ENCODE data around the gene RDH12. TPM values are rescaled to one million over a fixed set of nuclear protein-coding genes. Genes with fewer than 3 reads are reported as not detected.

Gene RDH12
- total RNA-seq, 3 donors from 2014 or later = not detected

GRCh38 chr14:67727361-67727760 lies 25.7 kb downstream of the RDH12 start:
- Histone ChIP-seq H3K27ac (no peak overlapping the region), H3K4me3 (no peak overlapping the region), H3K4me1 (no peaks in the 10 kb centered on the region), H3K27me3 (no peaks in the 10 kb centered on the region), H3K36me3 (no peaks in the 10 kb centered on the region), H3K9me3 (no peaks in the 10 kb centered on the region)
- TF ChIP-seq POLR2AphosphoS5 (IDR thresholded peaks at IDR 0.05) (no peak), POLR2A (IDR thresholded peaks at IDR 0.05) (no peak), CTCF (IDR thresholded peaks at IDR 0.05) (no peak)
- intact Hi-C loops (cut with DNase I; ENCODE audit: low total_unique reads) = loop anchor here (5.0 kb wide), 1 partner anchor 1440 kb away; no protein-coding TSS in a partner anchor
- DNase-seq (ENCODE audit: low spot score in 2 of 2) = no peak

GRCh38 chr14:67728258-67728657 lies 26.6 kb downstream of the RDH12 start:
- Histone ChIP-seq H3K27ac (no peak overlapping the region), H3K9me3 (no peaks in the 10 kb centered on the region), H3K4me1 (no peaks in the 10 kb centered on the region), H3K36me3 (no peaks in the 10 kb centered on the region), H3K4me3 (no peak overlapping the region), H3K27me3 (no peaks in the 10 kb centered on the region)
- DNase-seq (ENCODE audit: low spot score in 2 of 2) = no peak
- intact Hi-C loops (cut with DNase I; ENCODE audit: low total_unique reads) = loop anchor here (5.0 kb wide), 1 partner anchor 1439 kb away; no protein-coding TSS in a partner anchor
- TF ChIP-seq POLR2A (IDR thresholded peaks at IDR 0.05) (no peak), CTCF (IDR thresholded peaks at IDR 0.05) (no peak), POLR2AphosphoS5 (IDR thresholded peaks at IDR 0.05) (no peak)

GRCh38 chr14:67729072-67729885 lies 27.6 kb downstream of the RDH12 start:
- no peaks in the 10 kb centered on the region for H3K36me3 ChIP-seq
- no peaks in the 10 kb centered on the region for H3K4me1 ChIP-seq
- no peak overlapping the region for H3K4me3 ChIP-seq
- H3K9me3 ChIP-seq = no peaks in the 10 kb centered on the region
- H3K27me3 ChIP-seq = no peaks in the 10 kb centered on the region
- no peak for TF ChIP-seq POLR2A (IDR thresholded peaks at IDR 0.05)
- no peak for TF ChIP-seq CTCF (IDR thresholded peaks at IDR 0.05)
- TF ChIP-seq POLR2AphosphoS5 (IDR thresholded peaks at IDR 0.05) = no peak
- no peak overlapping the region for H3K27ac ChIP-seq
- intact Hi-C loops (cut with DNase I; ENCODE audit: low total_unique reads) = loop anchor here (5.0 kb wide), 1 partner anchor 1438 kb away; no protein-coding TSS in a partner anchor
- DNase-seq (ENCODE audit: low spot score in 2 of 2) = no peak

GRCh38 chr14:67733616-67734015 lies 31.9 kb downstream of the RDH12 start:
- no peak for DNase-seq (ENCODE audit: low spot score in 2 of 2)
- H3K4me1 ChIP-seq = no peaks in the 10 kb centered on the region
- no peaks in the 10 kb centered on the region for H3K36me3 ChIP-seq
- no peak overlapping the region for H3K27ac ChIP-seq
- no peak for TF ChIP-seq POLR2AphosphoS5 (IDR thresholded peaks at IDR 0.05)
- no peaks in the 10 kb centered on the region for H3K27me3 ChIP-seq
- H3K9me3 ChIP-seq = no peaks in the 10 kb centered on the region
- no peak overlapping the region for H3K4me3 ChIP-seq
- intact Hi-C loops (cut with DNase I; ENCODE audit: low total_unique reads) = no loop called here

- Histone ChIP-seq H3K9me3 (no peaks in the 10 kb centered on the region), H3K36me3 (no peaks in the 10 kb centered on the region)
- TF ChIP-seq POLR2AphosphoS5 (IDR thresholded peaks at IDR 0.05) (no peak), POLR2A (IDR thresholded peaks at IDR 0.05) (no peak), CTCF (IDR thresholded peaks at IDR 0.05) (no peak)
These were observed 33.0 kb downstream of the RDH12 start for GRCh38 chr14:67734675-67735074.

More at GRCh38 chr14:67734675-67735074, 33.0 kb downstream of the RDH12 start:
- Histone ChIP-seq H3K4me1 (no peaks in the 10 kb centered on the region), H3K27me3 (no peaks in the 10 kb centered on the region), H3K27ac (no peak overlapping the region), H3K4me3 (no peak overlapping the region)
- intact Hi-C loops (cut with DNase I; ENCODE audit: low total_unique reads) = no loop called here
- no peak for DNase-seq (ENCODE audit: low spot score in 2 of 2)

Measured in breast epithelium (tissue), 4 donors.